AG04450 (cell line): ENCODE data around the gene FAM120B. TPM values are rescaled to one million over a fixed set of nuclear protein-coding genes. Genes with fewer than 3 reads are reported as not detected.

Experiments used
- CTCF ChIA-PET: fragments of 300-600, 350-600 bp; formaldehyde crosslinking; extraction: SDS; loops from one replicate; lab custom pipeline; 2022; ENCODE audit warnings: antibody characterized with exemption, inconsistent platforms; lab: Charles Lee
- POLR2A ChIA-PET: fragments of 350-600 bp; formaldehyde crosslinking; extraction: SDS; loops from one replicate; lab custom pipeline; 2021; ENCODE audit warnings: antibody characterized with exemption, inconsistent platforms; lab: Yijun Ruan, JAX
- DNase-seq: peaks from one replicate; pipeline ENCODE4 v3.0.0-alpha.2; 2011; ENCODE audit warnings: low read depth, low spot score
- H3K27ac ChIP-seq: one replicate; pipeline ENCODE4 v1.5.1; 2012; ENCODE audit warnings: low read depth, low read length, control low read depth
- H3K27me3 ChIP-seq: one replicate; pipeline ENCODE4 v1.6.0; 2012; ENCODE audit warnings: low read length; ENCODE audit not compliant: control insufficient read depth, insufficient read depth
- H3K4me3 ChIP-seq: 2 replicates; pipeline ENCODE4 v1.5.1; 2011; ENCODE audit warnings: mild to moderate bottlenecking, low read depth, low read length, control low read depth
- H3K9me3 ChIP-seq: 2 replicates; pipeline ENCODE4 v1.5.1; 2012; ENCODE audit warnings: low read length; ENCODE audit not compliant: control insufficient read depth, insufficient read depth
- polyA plus RNA-seq: library from polyadenylated mRNA; depleted of rRNA; stranded (reverse); fragments of >200 nt; gene quantifications from 2 replicates; pipeline ENCODE4 v1.2.3, GENCODE V29; 2011
- TF ChIP-seq, protein P1 (sequence below): IDR thresholded peaks from 2 replicates; pipeline ENCODE4 v1.5.1; 2011; ENCODE audit warnings: low read depth, low read length, control low read depth, inconsistent platforms

FAM120B gene
- polyA plus RNA-seq, 1 experiment = 13.9 TPM

DNA sequence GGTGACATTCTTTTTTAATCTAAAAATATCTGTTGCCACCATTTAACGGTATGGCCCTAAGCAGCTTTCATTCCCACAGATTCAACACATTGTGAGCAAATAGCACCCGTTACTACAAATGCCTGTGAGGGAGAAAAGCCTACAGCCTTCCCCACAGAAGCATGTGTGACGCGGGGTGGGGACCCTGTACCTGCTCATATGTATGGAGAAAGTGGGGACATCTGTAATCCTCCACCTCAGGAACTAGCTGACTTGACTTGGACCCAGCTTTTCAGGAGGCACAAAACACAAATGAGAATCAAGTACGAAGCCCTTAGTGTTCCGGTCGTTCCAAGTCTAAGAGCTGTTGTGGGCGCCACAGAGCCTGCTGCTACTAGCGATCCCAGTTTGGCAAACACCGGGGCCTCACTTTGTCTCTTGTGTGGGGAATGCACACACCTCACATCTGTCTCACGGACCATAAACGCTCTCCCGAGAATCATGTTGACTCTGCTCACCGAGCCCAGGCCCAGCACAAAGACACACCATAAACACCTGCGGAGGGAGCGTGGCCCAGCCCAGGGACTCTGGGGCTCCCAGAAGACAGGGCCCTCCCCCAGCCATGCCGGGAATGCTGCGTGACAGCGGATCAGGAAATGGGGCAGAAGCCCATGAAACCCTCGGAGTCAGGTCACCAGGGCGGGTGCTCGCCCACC, 37.3 kb upstream of the FAM120B start:
- Histone ChIP-seq H3K9me3 (no peaks in the 10 kb centered on the region; the same call in 1 of the 2 replicates), H3K4me3 (no peak overlapping the region), H3K27me3 (peaks cover 9% of the 10 kb centered on the region), H3K27ac (no peak overlapping the region)
- CTCF ChIA-PET = no interaction called here
- POLR2A ChIA-PET = no interaction called here
- DNase-seq = no peak
- TF ChIP-seq, protein P1, sequence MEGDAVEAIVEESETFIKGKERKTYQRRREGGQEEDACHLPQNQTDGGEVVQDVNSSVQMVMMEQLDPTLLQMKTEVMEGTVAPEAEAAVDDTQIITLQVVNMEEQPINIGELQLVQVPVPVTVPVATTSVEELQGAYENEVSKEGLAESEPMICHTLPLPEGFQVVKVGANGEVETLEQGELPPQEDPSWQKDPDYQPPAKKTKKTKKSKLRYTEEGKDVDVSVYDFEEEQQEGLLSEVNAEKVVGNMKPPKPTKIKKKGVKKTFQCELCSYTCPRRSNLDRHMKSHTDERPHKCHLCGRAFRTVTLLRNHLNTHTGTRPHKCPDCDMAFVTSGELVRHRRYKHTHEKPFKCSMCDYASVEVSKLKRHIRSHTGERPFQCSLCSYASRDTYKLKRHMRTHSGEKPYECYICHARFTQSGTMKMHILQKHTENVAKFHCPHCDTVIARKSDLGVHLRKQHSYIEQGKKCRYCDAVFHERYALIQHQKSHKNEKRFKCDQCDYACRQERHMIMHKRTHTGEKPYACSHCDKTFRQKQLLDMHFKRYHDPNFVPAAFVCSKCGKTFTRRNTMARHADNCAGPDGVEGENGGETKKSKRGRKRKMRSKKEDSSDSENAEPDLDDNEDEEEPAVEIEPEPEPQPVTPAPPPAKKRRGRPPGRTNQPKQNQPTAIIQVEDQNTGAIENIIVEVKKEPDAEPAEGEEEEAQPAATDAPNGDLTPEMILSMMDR = no peak

DNA sequence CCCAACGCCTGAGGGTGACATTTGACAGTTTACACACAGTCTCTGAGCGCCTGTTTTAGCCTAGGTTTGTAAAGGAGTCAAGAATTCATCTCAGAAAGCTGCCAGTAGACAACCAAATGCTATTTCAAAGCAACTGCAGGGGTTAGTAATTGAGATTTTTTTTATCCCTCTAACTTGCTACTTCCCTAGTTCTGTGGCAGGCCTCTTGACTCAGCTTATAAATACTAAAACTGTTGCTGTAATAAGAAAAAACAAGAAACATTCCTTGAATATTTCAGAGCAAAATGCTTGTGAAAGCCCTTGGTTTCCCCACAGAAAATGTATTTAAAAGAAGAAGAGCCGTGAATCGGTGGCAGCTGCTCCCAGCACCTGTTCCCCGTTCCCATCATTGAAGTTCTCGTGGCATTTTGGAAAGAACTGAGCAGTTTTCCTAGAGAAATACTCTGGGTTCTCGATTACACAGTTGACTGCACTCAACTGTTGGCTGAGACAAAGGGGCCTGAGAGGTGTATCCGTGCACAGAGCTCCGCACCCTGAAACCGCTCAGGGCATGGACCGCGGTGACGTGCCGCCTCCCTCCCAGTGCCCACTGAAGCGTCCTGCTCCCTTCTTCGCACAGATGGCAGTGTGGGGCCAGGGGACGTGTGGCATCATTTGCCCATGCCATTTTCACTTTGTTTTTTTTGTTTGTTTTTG, 36.6 kb upstream of the FAM120B start:
- ChIA-PET CTCF (no interaction called here), POLR2A (no interaction called here)
- peaks cover 9% of the 10 kb centered on the region for H3K27me3 ChIP-seq
- no peaks in the 10 kb centered on the region; the same call in 1 of the 2 replicates for H3K9me3 ChIP-seq
- DNase-seq = no peak
- TF ChIP-seq, protein P1 = no peak
- no peak overlapping the region for H3K27ac ChIP-seq
- no peak overlapping the region for H3K4me3 ChIP-seq

DNA sequence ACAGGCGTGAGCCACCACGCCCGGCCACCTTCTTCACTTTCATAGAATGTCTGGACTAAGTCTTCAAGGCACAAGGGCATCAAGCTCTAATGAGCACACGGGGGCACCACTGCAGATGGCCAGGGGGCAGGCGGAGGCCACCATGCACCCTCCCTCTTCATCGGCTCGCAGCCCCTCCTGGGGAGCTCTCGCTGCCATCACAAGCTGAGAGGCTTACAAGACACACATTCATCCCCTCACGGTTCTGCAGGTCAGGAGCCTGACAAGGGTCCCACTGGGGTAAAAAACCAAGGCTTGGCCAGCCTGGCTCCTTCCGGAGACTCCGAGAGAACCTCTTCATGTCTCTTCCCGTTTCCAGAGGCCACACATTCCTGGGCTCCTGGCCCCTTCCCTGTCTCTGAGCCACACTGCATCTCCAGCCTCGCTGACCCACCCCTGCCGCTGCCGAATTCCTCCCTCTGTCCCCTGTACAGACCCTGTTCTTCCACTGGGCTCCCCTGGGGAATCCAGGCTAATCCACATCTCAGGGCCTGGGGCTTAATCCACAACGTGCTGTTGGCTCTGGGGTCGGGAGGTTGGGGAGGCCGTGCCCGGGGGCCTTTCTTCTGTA, 35.5 kb upstream of the FAM120B start:
- peaks cover 12% of the 10 kb centered on the region for H3K27me3 ChIP-seq
- POLR2A ChIA-PET = no interaction called here
- no peaks in the 10 kb centered on the region; the same call in 1 of the 2 replicates for H3K9me3 ChIP-seq
- H3K4me3 ChIP-seq = no peak overlapping the region
- CTCF ChIA-PET = no interaction called here
- DNase-seq = no peak
- H3K27ac ChIP-seq = no peak overlapping the region
- TF ChIP-seq, protein P1 = no peak

- CTCF ChIA-PET = no interaction called here
- H3K27me3 ChIP-seq = peaks cover 15% of the 10 kb centered on the region
- POLR2A ChIA-PET = no interaction called here
- no peak overlapping the region for H3K4me3 ChIP-seq
- TF ChIP-seq, protein P1 = no peak
- no peak overlapping the region for H3K27ac ChIP-seq
- H3K9me3 ChIP-seq = no peaks in the 10 kb centered on the region; the same call in 1 of the 2 replicates
- no peak for DNase-seq
Observed at GRCh38 chr6:170271771-170272314, 34.7 kb upstream of the FAM120B start.
